ENCODE data around the gene TNRC6C.

DNA sequence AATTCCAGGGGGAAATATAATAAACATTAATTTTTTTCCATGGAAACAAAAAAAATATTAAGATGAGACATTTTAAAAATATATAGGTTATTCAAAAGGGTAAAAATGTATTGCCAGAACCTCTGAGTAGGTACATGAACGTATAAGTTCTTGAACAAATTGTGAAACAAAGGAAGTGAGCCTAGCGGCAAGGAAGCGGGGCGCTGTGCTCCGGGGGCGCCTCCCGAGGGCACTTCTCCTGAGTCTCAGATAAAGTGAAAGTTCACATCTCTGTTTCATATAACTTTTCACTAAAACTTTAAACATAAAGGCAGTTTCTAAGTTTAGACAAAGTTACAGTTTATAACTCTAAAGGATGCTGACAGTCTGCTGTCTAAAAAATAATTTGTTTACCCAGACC is 52.3 kb downstream of the TNRC6C start:
- TF ChIP-seq CTCF (IDR thresholded peaks at IDR 0.05) (no peak), POLR2A (IDR thresholded peaks at IDR 0.05) (no peak)
